Measurements from ENCODE around the gene MIA2.

GRCh38 chr14:39364509-39364908, 130.8 kb downstream of the MIA2 start:
- TF ChIP-seq CTCF (conservative IDR thresholded peaks at IDR 0.05) = no peak
- no peak for TF ChIP-seq EZH2 (IDR thresholded peaks at IDR 0.05; ENCODE audit: low read depth)
